NCI-H748 (cell line): ENCODE results near the gene EEIG1.

Experiments
- DNase-seq: peaks from one replicate; lab custom pipeline; 2025; ENCODE audit not compliant: unreplicated experiment; lab: John Stamatoyannopoulos, UW

The EEIG1 gene

GRCh38 chr9:127975376-127976315, 5.1 kb downstream of the EEIG1 start:
- DNase-seq = no peak

GRCh38 chr9:127974769-127975261, 6.0 kb downstream of the EEIG1 start:
- no peak for DNase-seq

DNA sequence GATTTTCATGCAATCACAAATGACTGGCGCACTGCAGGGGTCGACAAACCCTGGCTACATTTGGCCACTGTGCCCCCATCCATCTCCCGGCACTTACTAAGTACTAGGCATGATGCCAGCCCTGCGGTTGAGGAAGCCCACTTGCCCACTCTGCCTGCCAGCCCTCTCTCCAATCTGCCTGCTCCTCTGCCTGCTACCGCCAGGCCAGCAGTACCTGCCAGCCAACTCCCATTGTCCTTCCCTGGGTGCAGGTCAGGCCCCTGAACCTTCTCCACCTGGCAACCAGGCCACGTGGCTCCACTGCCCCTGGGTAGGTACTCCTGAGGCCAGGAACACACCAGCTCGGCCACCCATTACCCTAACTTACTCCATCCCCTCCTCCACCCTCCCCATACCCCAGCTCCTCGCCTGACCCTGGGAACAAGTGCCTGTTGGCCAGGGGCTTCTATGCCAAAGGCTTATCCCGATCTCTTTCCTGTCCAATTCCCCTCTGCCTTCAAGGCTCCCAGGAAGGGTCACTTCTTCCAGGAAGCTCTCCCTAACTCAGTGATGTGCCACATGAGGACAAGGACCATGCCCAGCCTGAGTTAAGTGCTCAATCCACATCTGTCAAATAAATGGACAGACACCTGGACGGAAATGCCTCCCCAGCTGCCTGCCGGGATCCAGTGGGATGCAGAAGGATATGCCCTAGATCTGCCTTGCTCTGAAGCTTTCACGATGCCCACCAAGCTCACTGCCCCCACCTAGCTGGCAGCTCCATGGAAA, 6.6 kb downstream of the EEIG1 start:
- DNase-seq = no peak

DNA sequence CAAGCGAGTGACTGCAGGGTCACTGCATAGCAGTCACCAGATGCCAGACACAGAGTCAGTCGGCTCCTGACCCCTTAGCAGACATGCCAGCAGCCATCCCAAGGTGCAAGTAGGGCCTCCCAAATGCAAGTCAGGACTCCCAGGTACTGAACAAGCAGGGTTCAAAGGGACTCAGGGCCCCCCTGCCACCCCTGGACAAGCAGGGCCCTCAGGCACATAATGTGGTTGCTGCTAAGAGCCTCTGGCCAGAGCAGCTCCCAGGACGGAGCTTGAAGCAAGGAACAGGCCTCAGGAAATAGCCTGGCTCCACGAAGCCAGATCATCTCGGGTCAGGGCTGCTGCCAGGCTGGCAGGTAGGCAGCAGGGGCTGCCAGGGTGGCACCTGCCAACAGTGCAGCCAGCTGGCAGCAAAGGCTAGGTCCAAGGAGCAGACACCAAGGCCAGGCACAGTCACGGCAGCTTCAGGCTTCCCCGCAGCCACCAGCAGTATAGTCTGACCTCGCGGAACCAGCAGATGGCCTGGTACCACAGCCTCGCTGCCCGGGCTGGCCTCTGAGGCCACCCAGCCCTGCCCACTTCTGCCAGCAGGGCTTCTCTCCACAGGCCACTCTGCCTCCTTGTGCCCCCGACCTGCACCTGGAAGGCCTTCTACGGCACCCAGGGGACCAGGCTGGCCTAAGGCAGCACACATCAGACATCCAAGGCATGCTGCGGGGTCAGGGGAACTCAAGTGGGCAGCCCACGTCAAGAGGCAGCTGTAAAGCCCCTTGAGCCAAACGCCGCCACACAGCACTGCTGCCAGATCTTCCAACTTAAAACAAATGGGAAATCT, 7.4 kb downstream of the EEIG1 start:
- DNase-seq = no peak

GRCh38 chr9:127972236-127972871, 8.4 kb downstream of the EEIG1 start:
- no peak for DNase-seq

- no peak for DNase-seq
Measured at GRCh38 chr9:127971357-127972235, 9.2 kb downstream of the EEIG1 start.

GRCh38 chr9:127970401-127971313, 10.1 kb downstream of the EEIG1 start:
- DNase-seq = peak; percentile 95

DNA sequence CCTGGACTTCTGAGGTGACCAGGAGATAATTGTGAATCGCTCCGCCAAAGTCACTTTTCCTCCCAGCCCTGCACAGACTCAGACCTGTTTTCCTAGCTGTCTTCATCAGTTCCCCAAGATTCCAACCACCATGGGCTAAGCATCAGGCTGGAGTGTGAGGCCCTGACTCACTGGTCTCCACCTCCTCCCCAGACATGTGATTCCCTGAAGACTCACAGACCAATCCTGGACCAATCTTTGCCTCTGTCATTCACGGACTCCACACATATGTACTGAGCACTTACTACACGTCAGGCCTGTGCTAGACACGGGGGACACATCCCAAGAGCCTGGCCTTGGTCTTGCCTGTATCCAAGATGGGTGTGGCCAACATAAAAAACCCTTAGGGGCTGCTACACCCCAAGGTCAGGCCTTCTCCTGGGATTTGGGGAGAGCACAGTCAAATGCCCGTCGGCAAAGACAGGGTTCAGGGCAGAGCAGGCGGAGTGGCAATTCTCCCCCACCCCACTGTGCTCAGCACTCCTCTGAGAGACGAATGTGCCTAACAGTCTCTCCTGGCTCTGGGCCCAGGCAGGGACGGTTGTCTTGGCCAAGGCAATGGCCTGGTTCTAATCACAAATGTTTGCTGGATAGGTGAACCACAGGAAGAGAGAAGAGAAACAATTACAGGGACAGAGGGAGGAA, 11.9 kb downstream of the EEIG1 start:
- no peak for DNase-seq

DNA sequence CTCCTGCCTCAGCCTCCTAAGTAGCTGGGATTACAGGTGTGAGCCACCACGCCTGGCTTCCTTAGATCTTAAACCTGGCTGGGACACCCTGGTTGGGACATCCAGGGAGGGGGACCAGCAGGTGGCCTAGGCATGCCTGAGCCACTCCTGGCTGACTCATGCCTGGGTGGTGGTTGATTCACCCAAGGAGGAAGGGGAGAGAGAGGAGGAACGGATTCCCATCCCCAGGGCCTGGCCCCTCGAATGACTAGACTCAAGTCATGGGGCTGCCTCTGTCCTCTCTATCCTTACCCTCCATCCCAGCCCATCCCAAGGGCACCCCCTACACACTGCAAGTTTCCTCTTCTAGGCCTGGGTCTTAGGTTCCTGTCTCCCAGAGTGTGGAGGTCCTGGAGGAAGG, 12.7 kb downstream of the EEIG1 start:
- no peak for DNase-seq

- no peak for DNase-seq
Measured at GRCh38 chr9:127967151-127967809, 13.5 kb downstream of the EEIG1 start.

- no peak for DNase-seq
Measured at GRCh38 chr9:127966416-127967150, 14.2 kb downstream of the EEIG1 start.

DNA sequence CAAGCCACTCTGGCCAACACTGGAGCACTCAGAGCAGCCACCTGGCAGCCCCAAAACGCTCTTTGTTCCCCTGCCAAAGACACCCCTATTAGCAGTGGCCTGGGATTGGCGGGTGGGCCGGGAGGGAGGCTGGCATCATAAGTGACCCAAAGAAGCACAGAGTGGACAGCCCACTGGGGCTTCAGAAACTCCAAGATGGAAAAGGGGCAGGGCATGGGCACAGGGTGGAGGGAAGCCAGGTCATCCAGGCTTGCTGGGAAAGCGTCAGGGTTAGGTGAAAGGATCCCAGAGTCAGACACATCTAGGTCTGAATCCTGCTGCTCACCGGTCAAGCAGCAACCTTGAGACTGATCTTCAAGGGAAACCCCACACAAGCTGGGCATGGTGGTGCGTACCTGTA, 14.8 kb downstream of the EEIG1 start:
- no peak for DNase-seq

GRCh38 chr9:127963359-127964064, 17.3 kb downstream of the EEIG1 start:
- DNase-seq = no peak

- DNase-seq = no peak
Measured at GRCh38 chr9:127963041-127963358, 17.8 kb downstream of the EEIG1 start.

- no peak for DNase-seq
Measured at GRCh38 chr9:127962278-127962677, 18.5 kb downstream of the EEIG1 start.

- DNase-seq = no peak
Measured at GRCh38 chr9:127961613-127962155, 19.1 kb downstream of the EEIG1 start.
